ENCODE results near the gene CLMN. TPM values are rescaled to one million over a fixed set of nuclear protein-coding genes. Genes with fewer than 3 reads are reported as not detected.

CLMN gene
- total and polyA plus RNA-seq, 2 of the 13 experiments (the other 11 are each of a cell fraction or from before 2014, with no cell fraction given) = 15.1 to 16.7 TPM

DNA sequence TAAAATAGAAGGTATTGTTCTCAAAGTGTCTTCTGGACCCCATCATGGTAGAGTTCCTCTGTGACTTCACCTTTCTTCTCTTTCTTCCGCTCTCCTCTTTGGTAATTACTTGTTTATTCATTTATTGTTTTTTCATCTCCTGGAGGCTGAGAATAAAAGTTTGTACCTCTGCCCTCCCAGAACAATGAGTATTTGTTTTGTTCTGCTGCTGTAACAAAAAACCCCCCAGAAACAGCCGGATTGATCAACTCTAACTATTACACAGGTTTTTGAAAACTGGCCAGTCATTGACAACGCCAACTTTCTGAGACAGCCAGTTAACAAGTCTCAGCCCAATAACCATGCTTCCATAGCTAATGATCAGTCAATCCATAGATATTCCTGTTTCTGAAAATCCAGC, 154.2 kb downstream of the CLMN start:
- H3K4me2 ChIP-seq (ENCODE audit: low read depth, low read length) = no peak overlapping the region
- DNase-seq (ENCODE audit: low spot score) (no peak), FAIRE-seq (no peak), ATAC-seq (no peak)
- H2AFZ ChIP-seq (ENCODE audit: low read length) = no peak overlapping the region
- peaks cover 10% of the 10 kb centered on the region; the same call in 1 of the 2 replicates for H3K9me3 ChIP-seq (ENCODE audit: low read length)
- intact Hi-C loops (cut with micrococcal nuclease; ENCODE audit: unreplicated experiment) (no loop called here), in situ Hi-C loops (cut with HindIII; ENCODE audit: extremely low pct_ligation_motif_present, low pct_unique_long_range_greater_than_20kb) (no loop called here)
- 91% methylated on average over 3 of the region's 3 CpGs for WGBS (ENCODE audit: low lambda C conversion rate)
- H3K27me3 ChIP-seq (ENCODE audit: control insufficient read depth in 1 of 2, insufficient read depth in 2 of 2, low read length in 2 of 2) = no peaks in the 10 kb centered on the region
- no peak overlapping the region for H3K27ac ChIP-seq (ENCODE audit: extremely low read length, insufficient read depth, low read length)
- H4K20me1 ChIP-seq (ENCODE audit: insufficient read depth, low read length) = no peaks in the 10 kb centered on the region
- H3K4me3 ChIP-seq (replicated peaks in 1 of 3; ENCODE audit: insufficient read depth in 1 of 3, low read depth in 2 of 3, low read length in 3 of 3) = no peak overlapping the region
- H3K4me1 ChIP-seq (ENCODE audit: insufficient read depth, low read length) = peaks cover 17% of the 10 kb centered on the region
- H3K79me2 ChIP-seq (ENCODE audit: insufficient read depth, low read length) = no peaks in the 10 kb centered on the region
- CTCF ChIA-PET (ENCODE audit: low intra/inter-chr PET ratio, low total read pairs) = no interaction called here
- POLR2A ChIA-PET = no interaction called here
- no TSS peak for BruUV-seq (replicated peaks)
- no peaks in the 10 kb centered on the region for H3K36me3 ChIP-seq (replicated peaks in 1 of 2; ENCODE audit: control insufficient read depth in 1 of 2, insufficient read depth in 2 of 2, low read length in 2 of 2)
- TF ChIP-seq ZNF317 (CRISPR knock-in tag; IDR thresholded peaks at IDR 0.05) (no peak), ZNF431 (CRISPR knock-in tag; IDR thresholded peaks at IDR 0.05; ENCODE audit: borderline replicate concordance, low read depth) (no peak), ETV5 (CRISPR knock-in tag; IDR thresholded peaks at IDR 0.05; ENCODE audit: borderline replicate concordance) (no peak), ZNF12 (CRISPR knock-in tag; IDR thresholded peaks at IDR 0.05) (peak; percentile 93)
- no peak overlapping the region for H3K9ac ChIP-seq (ENCODE audit: insufficient read depth, low read depth, low read length)

DNA sequence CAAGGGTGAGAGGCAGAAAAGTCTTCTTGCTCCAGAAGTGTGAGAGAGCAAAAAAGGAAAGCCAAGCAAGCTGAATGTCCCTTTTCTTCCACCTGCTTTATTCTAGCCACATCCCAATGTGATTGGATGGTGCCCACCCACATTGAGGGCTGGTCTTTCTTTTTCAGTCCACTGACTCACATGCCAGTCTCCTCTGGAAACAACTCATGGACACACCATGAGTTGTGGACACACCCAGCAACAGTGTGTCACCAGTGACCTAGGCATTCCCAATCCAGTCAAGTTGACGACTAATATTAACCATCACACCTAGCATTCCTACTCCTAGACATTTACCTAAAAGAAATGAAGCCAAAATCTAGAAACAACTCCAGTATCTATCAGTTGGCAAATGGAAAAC, 155.2 kb downstream of the CLMN start:
- intact Hi-C loops (cut with micrococcal nuclease; ENCODE audit: unreplicated experiment) (no loop called here), in situ Hi-C loops (cut with HindIII; ENCODE audit: extremely low pct_ligation_motif_present, low pct_unique_long_range_greater_than_20kb) (no loop called here)
- Histone ChIP-seq H3K27me3 (ENCODE audit: control insufficient read depth in 1 of 2, insufficient read depth in 2 of 2, low read length in 2 of 2) (no peaks in the 10 kb centered on the region), H3K27ac (ENCODE audit: extremely low read length, insufficient read depth, low read length) (no peak overlapping the region), H3K9ac (ENCODE audit: insufficient read depth, low read depth, low read length) (no peak overlapping the region), H4K20me1 (ENCODE audit: insufficient read depth, low read length) (no peaks in the 10 kb centered on the region), H2AFZ (ENCODE audit: low read length) (no peak overlapping the region), H3K4me3 (replicated peaks in 1 of 3; ENCODE audit: insufficient read depth in 1 of 3, low read depth in 2 of 3, low read length in 3 of 3) (no peak overlapping the region), H3K79me2 (ENCODE audit: insufficient read depth, low read length) (no peaks in the 10 kb centered on the region), H3K4me1 (ENCODE audit: insufficient read depth, low read length) (peaks cover 18% of the 10 kb centered on the region), H3K9me3 (ENCODE audit: low read length) (peaks cover 10% of the 10 kb centered on the region; the same call in 1 of the 2 replicates), H3K4me2 (ENCODE audit: low read depth, low read length) (no peak overlapping the region), H3K36me3 (replicated peaks in 1 of 2; ENCODE audit: control insufficient read depth in 1 of 2, insufficient read depth in 2 of 2, low read length in 2 of 2) (no peaks in the 10 kb centered on the region)
- FAIRE-seq (no peak), DNase-seq (ENCODE audit: low spot score) (no peak), ATAC-seq (no peak)
- 100% methylated on average over 1 of the region's 1 CpG for WGBS (ENCODE audit: low lambda C conversion rate)
- BruUV-seq (replicated peaks) = no TSS peak
- POLR2A ChIA-PET = no interaction called here
- CTCF ChIA-PET (ENCODE audit: low intra/inter-chr PET ratio, low total read pairs) = no interaction called here
- TF ChIP-seq, protein P1, sequence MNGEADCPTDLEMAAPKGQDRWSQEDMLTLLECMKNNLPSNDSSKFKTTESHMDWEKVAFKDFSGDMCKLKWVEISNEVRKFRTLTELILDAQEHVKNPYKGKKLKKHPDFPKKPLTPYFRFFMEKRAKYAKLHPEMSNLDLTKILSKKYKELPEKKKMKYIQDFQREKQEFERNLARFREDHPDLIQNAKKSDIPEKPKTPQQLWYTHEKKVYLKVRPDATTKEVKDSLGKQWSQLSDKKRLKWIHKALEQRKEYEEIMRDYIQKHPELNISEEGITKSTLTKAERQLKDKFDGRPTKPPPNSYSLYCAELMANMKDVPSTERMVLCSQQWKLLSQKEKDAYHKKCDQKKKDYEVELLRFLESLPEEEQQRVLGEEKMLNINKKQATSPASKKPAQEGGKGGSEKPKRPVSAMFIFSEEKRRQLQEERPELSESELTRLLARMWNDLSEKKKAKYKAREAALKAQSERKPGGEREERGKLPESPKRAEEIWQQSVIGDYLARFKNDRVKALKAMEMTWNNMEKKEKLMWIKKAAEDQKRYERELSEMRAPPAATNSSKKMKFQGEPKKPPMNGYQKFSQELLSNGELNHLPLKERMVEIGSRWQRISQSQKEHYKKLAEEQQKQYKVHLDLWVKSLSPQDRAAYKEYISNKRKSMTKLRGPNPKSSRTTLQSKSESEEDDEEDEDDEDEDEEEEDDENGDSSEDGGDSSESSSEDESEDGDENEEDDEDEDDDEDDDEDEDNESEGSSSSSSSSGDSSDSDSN (CRISPR knock-in tag; IDR thresholded peaks at IDR 0.05) = no peak
- TF ChIP-seq MTF1 (CRISPR knock-in tag; IDR thresholded peaks at IDR 0.05) = no peak
- no peak for TF ChIP-seq GTF2F1 (IDR thresholded peaks at IDR 0.05; ENCODE audit: low read length)
- TF ChIP-seq ATF1 (CRISPR knock-in tag; IDR thresholded peaks at IDR 0.05) = no peak
- TF ChIP-seq ZMYM3 (CRISPR knock-in tag; IDR thresholded peaks at IDR 0.05) = no peak
- no peak for TF ChIP-seq GZF1 (CRISPR knock-in tag; IDR thresholded peaks at IDR 0.05)
- TF ChIP-seq ZFYVE20 (CRISPR knock-in tag; IDR thresholded peaks at IDR 0.05; ENCODE audit: borderline replicate concordance, low read depth) = no peak
- TF ChIP-seq, protein P2, sequence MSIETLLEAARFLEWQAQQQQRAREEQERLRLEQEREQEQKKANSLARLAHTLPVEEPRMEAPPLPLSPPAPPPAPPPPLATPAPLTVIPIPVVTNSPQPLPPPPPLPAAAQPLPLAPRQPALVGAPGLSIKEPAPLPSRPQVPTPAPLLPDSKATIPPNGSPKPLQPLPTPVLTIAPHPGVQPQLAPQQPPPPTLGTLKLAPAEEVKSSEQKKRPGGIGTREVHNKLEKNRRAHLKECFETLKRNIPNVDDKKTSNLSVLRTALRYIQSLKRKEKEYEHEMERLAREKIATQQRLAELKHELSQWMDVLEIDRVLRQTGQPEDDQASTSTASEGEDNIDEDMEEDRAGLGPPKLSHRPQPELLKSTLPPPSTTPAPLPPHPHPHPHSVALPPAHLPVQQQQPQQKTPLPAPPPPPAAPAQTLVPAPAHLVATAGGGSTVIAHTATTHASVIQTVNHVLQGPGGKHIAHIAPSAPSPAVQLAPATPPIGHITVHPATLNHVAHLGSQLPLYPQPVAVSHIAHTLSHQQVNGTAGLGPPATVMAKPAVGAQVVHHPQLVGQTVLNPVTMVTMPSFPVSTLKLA (IDR thresholded peaks at IDR 0.05) = no peak
- TF ChIP-seq HNRNPH1 (optimal IDR thresholded peaks at IDR 0.05; ENCODE audit: low read depth, low read length) = no peak

Data from HepG2 (cell line).